ENCODE data around the gene ARHGAP33.

DNA sequence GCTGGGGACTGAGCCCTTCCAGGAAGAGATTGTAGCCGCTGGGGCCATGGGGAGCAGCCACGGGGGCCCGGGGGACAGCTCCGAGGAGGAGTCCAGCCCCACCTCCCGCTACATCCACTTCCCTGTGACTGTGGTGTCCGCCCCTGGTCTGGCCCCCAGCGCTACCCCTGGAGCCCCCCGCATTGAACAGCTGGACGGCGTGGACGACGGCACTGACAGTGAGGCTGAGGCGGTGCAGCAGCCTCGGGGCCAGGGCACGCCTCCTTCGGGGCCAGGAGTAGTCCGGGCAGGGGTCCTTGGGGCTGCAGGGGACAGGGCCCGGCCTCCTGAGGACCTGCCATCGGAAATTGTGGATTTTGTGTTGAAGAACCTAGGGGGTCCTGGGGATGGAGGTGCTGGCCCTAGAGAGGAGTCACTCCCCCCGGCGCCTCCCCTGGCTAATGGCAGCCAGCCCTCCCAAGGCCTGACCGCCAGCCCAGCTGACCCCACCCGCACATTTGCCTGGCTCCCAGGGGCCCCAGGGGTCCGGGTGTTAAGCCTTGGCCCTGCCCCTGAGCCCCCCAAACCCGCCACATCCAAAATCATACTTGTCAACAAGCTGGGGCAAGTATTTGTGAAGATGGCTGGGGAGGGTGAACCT lies 42.7 kb upstream of the ARHGAP33 start:
- TF ChIP-seq, protein P1, sequence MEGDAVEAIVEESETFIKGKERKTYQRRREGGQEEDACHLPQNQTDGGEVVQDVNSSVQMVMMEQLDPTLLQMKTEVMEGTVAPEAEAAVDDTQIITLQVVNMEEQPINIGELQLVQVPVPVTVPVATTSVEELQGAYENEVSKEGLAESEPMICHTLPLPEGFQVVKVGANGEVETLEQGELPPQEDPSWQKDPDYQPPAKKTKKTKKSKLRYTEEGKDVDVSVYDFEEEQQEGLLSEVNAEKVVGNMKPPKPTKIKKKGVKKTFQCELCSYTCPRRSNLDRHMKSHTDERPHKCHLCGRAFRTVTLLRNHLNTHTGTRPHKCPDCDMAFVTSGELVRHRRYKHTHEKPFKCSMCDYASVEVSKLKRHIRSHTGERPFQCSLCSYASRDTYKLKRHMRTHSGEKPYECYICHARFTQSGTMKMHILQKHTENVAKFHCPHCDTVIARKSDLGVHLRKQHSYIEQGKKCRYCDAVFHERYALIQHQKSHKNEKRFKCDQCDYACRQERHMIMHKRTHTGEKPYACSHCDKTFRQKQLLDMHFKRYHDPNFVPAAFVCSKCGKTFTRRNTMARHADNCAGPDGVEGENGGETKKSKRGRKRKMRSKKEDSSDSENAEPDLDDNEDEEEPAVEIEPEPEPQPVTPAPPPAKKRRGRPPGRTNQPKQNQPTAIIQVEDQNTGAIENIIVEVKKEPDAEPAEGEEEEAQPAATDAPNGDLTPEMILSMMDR (conservative IDR thresholded peaks at IDR 0.05; ENCODE audit: low read depth, low read length): no peak
- TF ChIP-seq MXI1 (IDR thresholded peaks at IDR 0.05; ENCODE audit: borderline replicate concordance, low read depth, low read length) (no peak), MAZ (IDR thresholded peaks at IDR 0.05; ENCODE audit: borderline replicate concordance, low read depth, low read length) (no peak), POLR2A (IDR thresholded peaks at IDR 0.05; ENCODE audit: low read depth, low read length) (no peak), RAD21 (IDR thresholded peaks at IDR 0.05; ENCODE audit: low read length) (no peak), CEBPB (IDR thresholded peaks at IDR 0.05; ENCODE audit: low read depth, low read length) (no peak), MAFK (IDR thresholded peaks at IDR 0.05; ENCODE audit: low read depth, low read length) (no peak), FOS (IDR thresholded peaks at IDR 0.05; ENCODE audit: low read depth, low read length) (no peak)
- TF ChIP-seq, protein P2, sequence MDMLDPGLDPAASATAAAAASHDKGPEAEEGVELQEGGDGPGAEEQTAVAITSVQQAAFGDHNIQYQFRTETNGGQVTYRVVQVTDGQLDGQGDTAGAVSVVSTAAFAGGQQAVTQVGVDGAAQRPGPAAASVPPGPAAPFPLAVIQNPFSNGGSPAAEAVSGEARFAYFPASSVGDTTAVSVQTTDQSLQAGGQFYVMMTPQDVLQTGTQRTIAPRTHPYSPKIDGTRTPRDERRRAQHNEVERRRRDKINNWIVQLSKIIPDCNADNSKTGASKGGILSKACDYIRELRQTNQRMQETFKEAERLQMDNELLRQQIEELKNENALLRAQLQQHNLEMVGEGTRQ (IDR thresholded peaks at IDR 0.05; ENCODE audit: low read depth, low read length): no peak

All from IMR-90 (cell line).